ENCODE measurements around the gene FGF1. TPM values are rescaled to one million over a fixed set of nuclear protein-coding genes. Genes with fewer than 3 reads are reported as not detected.

Gene FGF1
- total and polyA plus RNA-seq, 2 of the 4 experiments (the other 2 are of a cell fraction): 7.6 to 7.7 TPM

DNA sequence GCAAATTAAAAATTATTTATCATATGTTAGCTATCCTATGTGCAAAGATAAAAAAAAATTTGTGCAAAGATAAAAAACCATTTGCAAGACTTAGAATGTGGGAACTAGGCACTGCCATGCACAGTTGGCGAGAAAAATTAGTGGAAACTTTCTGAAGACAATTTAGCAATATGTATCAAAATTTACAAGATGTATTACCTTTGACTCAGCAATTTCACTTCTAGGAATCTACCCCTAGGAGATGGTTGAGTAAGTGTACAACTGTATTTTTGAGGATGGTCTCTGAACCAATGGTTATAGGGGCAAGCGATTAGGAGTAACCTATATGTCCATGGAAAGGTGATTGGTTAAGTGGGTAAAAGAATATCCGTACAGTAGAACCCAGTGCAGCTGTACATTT, 88.9 kb downstream of the FGF1 start:
- no peak for ATAC-seq (ENCODE audit: low read depth)
- no TSS peak for BruUV-seq (replicated peaks)
- H2BK20ac ChIP-seq (ENCODE audit: low read depth, low read length): no peak overlapping the region
- no peak overlapping the region for H3K14ac ChIP-seq (replicated peaks; ENCODE audit: low read depth, low read length)
- in situ Hi-C loops (cut with MboI; ENCODE audit: low sequenced_read_pairs) (no loop called here), dilution Hi-C loops (cut with HindIII; ENCODE audit: low sequenced_read_pairs, unreplicated experiment) (no loop called here), intact Hi-C loops (cut with micrococcal nuclease) (no loop called here)
- H3K4me2 ChIP-seq (ENCODE audit: low read depth, low read length): no peak overlapping the region
- peaks cover 13% of the 10 kb centered on the region for H3K4me1 ChIP-seq (ENCODE audit: control insufficient read depth, insufficient read depth, low read length)
- no peak overlapping the region for H3K18ac ChIP-seq (ENCODE audit: low read depth, low read length)
- no peaks in the 10 kb centered on the region for H4K20me1 ChIP-seq (ENCODE audit: insufficient read depth, low read length)
- ChIA-PET POLR2A (ENCODE audit: unreplicated experiment) (no interaction called here), CTCF (interaction anchor here (0.9 to 1.6 kb wide), 3 partner anchors 10 to 102 kb away, joined by 3 to 4 read pairs (median 3); no protein-coding TSS in a partner anchor)
- H3K36me3 ChIP-seq (ENCODE audit: control insufficient read depth, insufficient read depth, low read length): no peaks in the 10 kb centered on the region
- no peak overlapping the region for H2AK9ac ChIP-seq (replicated peaks; ENCODE audit: low read depth, low read length, poor library complexity)
- H3K23ac ChIP-seq (ENCODE audit: low read depth, low read length): no peak overlapping the region
- WGBS, 2 experiments (ENCODE audit: extremely low coverage in 2 of 2, insufficient read length in 1 of 2): no CpG with 5 or more reads among the region's 3 CpGs
- no peak overlapping the region for H2AFZ ChIP-seq (replicated peaks; ENCODE audit: low read length, poor library complexity)
- no peaks in the 10 kb centered on the region for H3K27me3 ChIP-seq (ENCODE audit: control insufficient read depth, insufficient read depth, low read length)
- no peak overlapping the region for H2BK5ac ChIP-seq (ENCODE audit: low read depth, low read length, poor library complexity, severe bottlenecking)
- TF ChIP-seq FOS (IDR thresholded peaks at IDR 0.05; ENCODE audit: low read depth, low read length) (no peak), RFX5 (IDR thresholded peaks at IDR 0.05; ENCODE audit: low read depth, low read length) (no peak), MAFK (IDR thresholded peaks at IDR 0.05; ENCODE audit: low read depth, low read length) (peak; percentile 7; the same call in 1 of the 2 replicates)
- H3K27ac ChIP-seq (ENCODE audit: insufficient read depth, low read length): no peak overlapping the region
- H3K4me3 ChIP-seq (ENCODE audit: insufficient read depth, low read depth, low read length): no peak overlapping the region
- H2BK120ac ChIP-seq (ENCODE audit: low read depth, low read length): no peak overlapping the region
- H2AK5ac ChIP-seq (ENCODE audit: low read depth, low read length): no peak overlapping the region
- no peak overlapping the region for H3K4ac ChIP-seq (ENCODE audit: low read depth, low read length)
- no peak overlapping the region for H3K56ac ChIP-seq (ENCODE audit: extremely low read depth, insufficient read depth, low read length)
- H4K5ac ChIP-seq (ENCODE audit: low read depth, low read length): no peak overlapping the region
- no peak overlapping the region for H4K91ac ChIP-seq (ENCODE audit: insufficient read depth, low read depth, low read length)
- H3K9me3 ChIP-seq (ENCODE audit: control insufficient read depth, insufficient read depth, low read length): no peaks in the 10 kb centered on the region
- H3K9ac ChIP-seq (ENCODE audit: low read depth, low read length): no peak overlapping the region
- peaks cover 0 to 20% of the 10 kb centered on the region in 2 experiments; a peak in 2 of 4 replicates for H3K79me1 ChIP-seq (ENCODE audit: low read depth in 1 of 2, low read length in 2 of 2)
- no peak overlapping the region for H4K8ac ChIP-seq (ENCODE audit: low read depth in 2 of 2, low read length in 2 of 2)
- no peak overlapping the region for H2BK15ac ChIP-seq (ENCODE audit: low read depth, low read length)
- peaks cover 14% of the 10 kb centered on the region for H3K9me1 ChIP-seq (ENCODE audit: insufficient read depth, low read length)
- DNase-seq: no peak
